Activated naive CD4-positive, alpha-beta T cell treated with anti-CD3 and anti-CD28 coated beads, Interleukin-2, amount 50 U/mL, for 72 hours (primary cell): ENCODE data around the gene ARHGEF10L. TPM values are rescaled to one million over a fixed set of nuclear protein-coding genes. Genes with fewer than 3 reads are reported as not detected.

Source experiments
- ATAC-seq, 2 donors: fragments of 150-1000 bp; cut with Tn5 transposase; 2 replicates each; pipeline ENCODE4 v1.10.0; 2021; ENCODE audit warnings: mild to moderate bottlenecking in 2 of 2, moderate library complexity in 2 of 2
- DNase-seq, 2 donors: peaks; one replicate each; pipeline ENCODE4 v3.0.0; 2021 to 2022; ENCODE audit warnings: low spot score in 2 of 2
- H3K27ac Mint-ChIP-seq, 2 donors: one replicate each; pipeline ENCODE4 v1.8.0; 2022; ENCODE audit warnings: mild to moderate bottlenecking in 2 of 2, mixed read lengths in 2 of 2
- H3K36me3 Mint-ChIP-seq, 2 donors: one replicate each; pipeline ENCODE4 v1.8.0; 2022; ENCODE audit warnings: mixed read lengths in 2 of 2
- H3K9me3 Mint-ChIP-seq, 2 donors: one replicate each; pipeline ENCODE4 v1.8.0; 2022; ENCODE audit warnings: mixed read lengths in 2 of 2
- total RNA-seq, 2 donors: library from RNA; stranded (reverse); gene quantifications; one replicate each; pipeline ENCODE4 v1.2.3, GENCODE V29; 2022

ARHGEF10L gene
- total RNA-seq, 2 donors from 2014 or later: not detected

DNA sequence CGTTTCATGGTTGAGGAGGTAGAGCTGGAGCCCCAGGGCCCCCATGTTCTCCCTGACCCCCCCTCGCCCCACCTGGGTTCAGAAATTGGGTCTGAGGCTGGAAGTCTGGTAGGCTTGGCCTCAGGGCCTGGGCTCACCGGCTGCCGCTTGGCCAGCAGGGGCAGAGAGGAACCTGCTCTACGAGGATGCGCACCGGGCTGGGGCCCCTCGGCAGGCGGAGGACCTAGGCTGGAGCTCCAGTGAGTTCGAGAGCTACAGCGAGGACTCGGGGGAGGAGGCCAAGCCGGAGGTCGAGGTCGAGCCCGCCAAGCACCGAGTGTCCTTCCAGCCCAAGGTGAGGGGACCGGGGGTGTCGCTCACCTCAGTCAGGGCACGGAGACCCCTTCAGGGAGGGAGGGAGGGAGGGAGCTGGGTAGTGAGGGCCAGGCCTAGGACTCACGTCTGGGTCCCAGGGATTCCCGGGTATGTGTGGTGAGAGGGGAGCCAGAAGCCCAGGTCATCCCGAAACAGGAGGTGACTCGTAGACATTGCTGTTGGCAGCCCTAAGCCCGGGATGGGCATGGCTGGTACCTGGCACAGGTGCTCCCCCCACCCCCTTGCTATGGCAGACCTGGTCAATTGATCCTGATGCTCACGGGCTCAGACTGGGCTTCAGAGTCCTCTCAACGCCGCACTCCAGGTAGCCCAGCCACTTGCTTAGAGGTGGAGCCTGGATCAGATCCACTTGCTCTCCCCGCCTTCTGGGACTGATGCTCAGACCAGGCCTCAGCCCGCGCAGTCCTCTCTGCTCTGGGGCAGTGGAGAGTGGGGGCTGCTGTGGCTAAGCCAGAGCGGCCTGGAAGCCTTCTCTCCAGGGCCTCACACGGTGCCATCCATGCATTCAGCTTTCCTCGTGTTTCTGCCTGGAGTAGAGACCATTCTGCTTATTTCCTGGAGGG, 68.4 kb downstream of the ARHGEF10L start:
- ATAC-seq (no peak), DNase-seq (no peak)
- Mint-ChIP-seq H3K27ac (no peak overlapping the region), H3K36me3 (no peaks in the 10 kb centered on the region), H3K9me3 (no peaks in the 10 kb centered on the region)

DNA sequence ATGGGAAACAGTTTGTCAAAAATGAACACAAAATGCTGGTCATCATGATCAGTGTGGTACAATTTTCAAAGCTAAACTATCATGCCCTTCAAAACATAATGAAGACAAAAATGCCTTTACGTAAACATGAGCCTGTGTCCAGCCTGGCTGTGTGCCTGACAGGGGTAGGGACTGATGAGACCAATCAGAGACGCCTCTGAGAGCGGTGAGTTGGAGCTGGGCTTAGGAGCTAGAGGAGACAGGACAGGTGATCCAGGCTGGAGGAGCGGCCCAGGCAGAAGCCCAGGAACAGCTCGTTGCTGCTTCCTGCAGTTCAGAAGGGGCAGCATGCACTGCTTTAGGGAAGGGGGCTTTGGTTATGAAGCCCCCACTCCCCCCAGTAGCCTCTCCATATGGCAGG, 70.0 kb downstream of the ARHGEF10L start:
- no peak for DNase-seq
- no peaks in the 10 kb centered on the region for H3K36me3 Mint-ChIP-seq
- ATAC-seq: no peak
- H3K27ac Mint-ChIP-seq: no peak overlapping the region
- H3K9me3 Mint-ChIP-seq: no peaks in the 10 kb centered on the region

DNA sequence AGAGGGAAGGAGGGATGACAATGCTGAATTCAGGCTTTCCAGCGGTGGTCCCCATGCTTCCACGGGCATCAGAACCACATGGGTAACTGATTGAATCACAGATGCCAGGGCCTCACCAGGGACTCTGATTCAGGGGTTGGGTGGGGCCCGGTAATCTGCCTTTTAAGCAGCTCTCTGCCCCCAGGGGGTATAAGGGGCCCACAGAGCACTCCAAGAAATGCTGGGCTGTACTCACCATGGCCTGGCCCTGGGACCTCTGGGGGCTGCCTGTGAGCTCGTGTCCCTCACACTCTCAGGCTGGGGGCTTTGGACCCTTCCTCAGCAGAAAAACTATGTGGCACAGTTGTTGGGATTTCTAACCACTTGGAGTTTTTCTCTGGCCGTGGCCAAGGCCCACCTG, 70.6 kb downstream of the ARHGEF10L start:
- Mint-ChIP-seq H3K36me3 (no peaks in the 10 kb centered on the region), H3K9me3 (no peaks in the 10 kb centered on the region), H3K27ac (no peak overlapping the region)
- ATAC-seq: no peak
- DNase-seq: no peak

DNA sequence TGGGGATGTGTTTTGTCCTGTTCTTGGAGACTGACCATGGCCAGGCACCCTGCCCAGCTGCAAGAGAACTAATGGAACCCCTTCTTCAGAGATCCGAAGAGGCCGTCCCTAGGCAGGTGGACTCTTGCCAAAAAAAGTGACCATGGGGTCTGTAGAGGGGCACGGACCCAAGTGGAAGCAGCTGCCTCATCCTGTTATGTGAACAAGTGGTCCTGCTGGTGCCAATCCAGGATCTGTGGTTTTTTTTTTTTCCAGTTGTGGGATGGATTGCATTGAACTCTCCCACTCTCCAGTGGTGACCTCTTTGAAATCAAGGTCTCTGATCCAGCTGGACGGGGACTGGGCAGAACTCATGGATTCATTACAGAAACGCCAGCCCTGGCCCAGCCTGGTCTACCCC, 71.2 kb downstream of the ARHGEF10L start:
- DNase-seq: no peak
- no peak for ATAC-seq
- H3K9me3 Mint-ChIP-seq: no peaks in the 10 kb centered on the region
- no peak overlapping the region for H3K27ac Mint-ChIP-seq
- H3K36me3 Mint-ChIP-seq: no peaks in the 10 kb centered on the region

DNA sequence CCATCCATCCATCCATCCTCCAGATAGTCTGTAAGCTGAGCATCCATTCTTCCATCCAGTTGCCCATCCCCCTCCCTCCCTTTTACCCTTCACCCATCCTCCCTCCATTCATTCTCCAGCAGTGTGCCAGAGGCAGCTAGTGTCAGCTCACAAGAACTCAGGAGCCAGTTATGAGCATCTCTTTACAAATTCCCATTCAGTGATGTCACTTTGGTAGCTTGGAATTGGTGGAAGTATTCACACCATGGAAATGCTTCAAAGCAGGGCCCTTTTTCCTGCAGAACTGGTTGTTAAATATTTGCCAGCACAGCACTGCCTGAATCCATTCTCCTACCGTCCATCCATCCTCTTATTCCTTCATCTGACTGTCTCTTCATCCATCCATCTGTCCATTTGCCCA, 72.5 kb downstream of the ARHGEF10L start:
- H3K9me3 Mint-ChIP-seq: no peaks in the 10 kb centered on the region
- no peaks in the 10 kb centered on the region for H3K36me3 Mint-ChIP-seq
- no peak for DNase-seq
- ATAC-seq: no peak
- H3K27ac Mint-ChIP-seq: no peak overlapping the region

DNA sequence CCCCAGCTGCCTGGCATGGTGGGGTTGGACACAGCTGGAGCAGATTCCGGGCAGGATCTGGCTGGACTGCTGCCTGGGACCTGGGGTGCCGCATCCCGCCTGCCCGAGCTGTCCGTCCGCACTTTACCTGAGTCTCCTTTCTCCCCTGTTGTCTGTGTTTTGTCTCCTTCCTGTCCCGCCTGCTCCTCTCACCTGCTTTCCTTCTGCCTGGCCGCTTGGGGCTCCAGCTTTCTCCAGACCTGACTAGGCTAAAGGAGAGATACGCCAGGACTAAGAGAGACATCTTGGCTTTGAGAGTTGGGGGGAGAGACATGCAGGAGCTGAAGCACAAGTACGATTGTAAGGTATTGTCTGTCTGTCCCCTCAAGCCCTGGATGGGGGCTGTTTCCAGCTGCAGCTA, 73.3 kb downstream of the ARHGEF10L start:
- H3K9me3 Mint-ChIP-seq: no peaks in the 10 kb centered on the region
- H3K27ac Mint-ChIP-seq: no peak overlapping the region
- no peaks in the 10 kb centered on the region for H3K36me3 Mint-ChIP-seq
- ATAC-seq (no peak), DNase-seq (no peak)

DNA sequence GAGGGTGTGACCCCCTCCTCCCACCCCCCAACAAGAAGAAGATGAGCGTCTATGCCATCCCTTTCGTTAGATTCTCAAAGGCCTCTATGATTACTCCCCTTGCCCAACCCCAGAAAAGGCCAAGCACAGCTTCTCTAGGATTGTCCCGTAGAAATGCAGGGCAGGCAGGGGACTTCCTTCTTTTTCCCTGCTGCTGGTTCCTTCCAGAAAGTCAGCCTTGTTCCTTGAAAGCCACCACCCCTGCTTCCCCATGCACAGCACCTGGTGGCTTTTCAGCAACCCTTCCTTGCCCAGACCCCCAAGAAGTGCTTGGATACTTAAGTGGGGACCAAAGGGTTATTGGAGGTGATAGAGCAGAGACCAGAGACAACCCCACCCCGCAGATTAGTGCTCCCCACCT, 75.1 kb downstream of the ARHGEF10L start:
- Mint-ChIP-seq H3K36me3 (no peaks in the 10 kb centered on the region), H3K27ac (no peak overlapping the region), H3K9me3 (no peaks in the 10 kb centered on the region)
- DNase-seq (no peak), ATAC-seq (no peak)

DNA sequence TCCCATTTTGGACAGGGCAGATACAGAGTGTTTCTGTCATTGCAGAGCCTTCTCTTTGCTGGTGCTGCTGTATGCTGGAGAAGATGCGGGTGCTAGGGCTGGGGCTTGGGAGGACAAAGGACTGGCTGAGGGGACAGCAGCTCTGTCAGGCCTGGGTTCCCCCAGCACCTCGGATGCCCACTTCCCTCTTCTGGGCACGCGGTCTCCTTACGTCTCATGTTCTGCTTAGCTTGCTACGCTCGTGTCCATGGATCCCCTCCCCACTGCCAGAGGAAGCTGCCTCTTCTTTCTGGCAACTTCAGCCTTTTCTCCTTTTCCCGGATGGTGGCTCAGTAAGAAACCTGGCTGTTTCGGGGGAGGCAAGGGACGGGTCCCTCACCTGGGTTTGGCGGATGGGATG, 75.7 kb downstream of the ARHGEF10L start:
- DNase-seq (no peak), ATAC-seq (no peak)
- H3K27ac Mint-ChIP-seq: no peak overlapping the region
- H3K36me3 Mint-ChIP-seq: no peaks in the 10 kb centered on the region
- H3K9me3 Mint-ChIP-seq: no peaks in the 10 kb centered on the region

DNA sequence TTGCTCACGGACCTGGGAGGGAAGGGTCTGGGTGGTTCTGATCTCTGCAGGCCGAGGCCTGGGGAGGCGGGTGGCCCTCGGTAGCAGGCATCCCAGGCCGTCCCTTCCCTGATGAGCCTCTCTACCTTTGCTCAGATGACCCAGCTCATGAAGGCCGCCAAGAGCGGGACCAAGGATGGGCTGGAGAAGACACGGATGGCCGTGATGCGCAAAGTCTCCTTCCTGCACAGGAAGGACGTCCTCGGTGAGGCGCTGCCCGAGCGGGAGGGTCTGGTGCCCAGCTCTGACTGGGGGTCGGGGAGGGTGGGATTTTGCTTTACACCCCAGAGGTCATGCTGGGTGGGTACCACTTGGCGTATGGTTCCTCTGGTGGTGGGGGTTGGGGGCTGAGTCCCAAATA, 76.5 kb downstream of the ARHGEF10L start:
- no peaks in the 10 kb centered on the region for H3K36me3 Mint-ChIP-seq
- no peaks in the 10 kb centered on the region for H3K9me3 Mint-ChIP-seq
- DNase-seq (no peak), ATAC-seq (no peak)
- H3K27ac Mint-ChIP-seq: no peak overlapping the region

DNA sequence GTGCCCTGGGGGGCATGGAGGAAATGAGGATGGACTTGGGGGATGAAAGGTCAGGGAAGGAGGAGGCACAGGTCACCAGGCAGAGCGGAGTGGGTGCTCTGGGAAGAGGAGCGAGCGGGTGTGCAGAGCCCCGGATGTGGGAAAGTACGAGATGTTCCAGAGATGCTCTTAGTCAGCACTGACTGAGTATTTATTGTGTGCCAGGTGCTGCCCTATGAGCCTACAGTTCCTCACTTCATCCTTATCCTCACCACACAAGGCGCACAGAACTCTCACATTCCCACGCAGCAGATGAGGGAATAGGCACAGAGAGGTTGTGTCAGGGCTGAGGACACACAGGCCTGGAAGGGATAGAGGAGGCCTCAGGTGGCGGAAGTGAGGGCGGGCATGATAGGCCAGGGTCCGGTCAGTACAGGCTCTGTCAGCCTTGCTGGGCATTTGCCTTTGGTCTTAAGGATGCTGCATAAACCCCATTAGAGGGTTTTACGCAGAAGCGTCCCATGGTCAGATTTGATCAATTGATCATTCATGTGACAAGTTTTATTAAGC, 77.3 kb downstream of the ARHGEF10L start:
- Mint-ChIP-seq H3K9me3 (no peaks in the 10 kb centered on the region), H3K36me3 (no peaks in the 10 kb centered on the region), H3K27ac (no peak overlapping the region)
- ATAC-seq (no peak), DNase-seq (no peak)

DNA sequence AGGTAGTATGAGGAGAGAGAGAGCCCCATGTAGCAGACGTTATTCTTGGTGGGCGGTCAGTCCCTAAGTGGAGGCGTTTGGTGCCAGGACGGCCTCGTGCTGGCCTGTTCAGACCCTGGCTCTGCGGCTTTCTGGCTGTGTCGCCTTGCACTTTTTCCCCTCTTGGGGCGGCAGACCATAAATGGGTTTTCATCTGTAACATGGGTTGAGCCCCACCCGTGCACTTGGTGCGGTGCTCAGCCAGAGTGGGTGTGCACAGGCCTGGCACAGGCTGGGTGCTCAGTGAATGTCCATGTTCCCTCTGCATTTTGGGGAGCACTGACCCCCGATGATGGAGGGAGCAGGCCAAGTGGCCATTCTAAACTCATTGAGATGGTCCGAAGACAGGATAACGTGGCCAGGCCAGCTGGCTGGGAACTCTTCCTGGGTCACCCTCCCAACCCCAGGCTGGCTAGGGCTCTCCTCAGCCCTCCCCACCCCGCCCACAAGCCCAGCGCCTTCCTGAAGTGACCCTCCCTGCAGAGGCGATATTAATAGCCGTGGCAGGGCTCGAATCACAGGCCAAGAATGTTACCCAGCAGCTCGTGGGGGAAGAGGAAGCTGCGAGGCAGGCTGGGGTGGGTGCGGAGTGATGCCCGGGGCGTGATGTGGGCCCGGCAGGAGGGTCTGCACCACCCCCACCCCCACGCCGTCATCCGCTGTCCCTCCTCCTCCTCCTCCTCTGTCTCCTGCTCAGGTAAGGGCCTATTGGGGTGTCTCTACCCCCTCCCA, 78.5 kb downstream of the ARHGEF10L start:
- no peak for DNase-seq
- no peak for ATAC-seq
- no peaks in the 10 kb centered on the region for H3K36me3 Mint-ChIP-seq
- H3K27ac Mint-ChIP-seq: no peak overlapping the region
- no peaks in the 10 kb centered on the region for H3K9me3 Mint-ChIP-seq

DNA sequence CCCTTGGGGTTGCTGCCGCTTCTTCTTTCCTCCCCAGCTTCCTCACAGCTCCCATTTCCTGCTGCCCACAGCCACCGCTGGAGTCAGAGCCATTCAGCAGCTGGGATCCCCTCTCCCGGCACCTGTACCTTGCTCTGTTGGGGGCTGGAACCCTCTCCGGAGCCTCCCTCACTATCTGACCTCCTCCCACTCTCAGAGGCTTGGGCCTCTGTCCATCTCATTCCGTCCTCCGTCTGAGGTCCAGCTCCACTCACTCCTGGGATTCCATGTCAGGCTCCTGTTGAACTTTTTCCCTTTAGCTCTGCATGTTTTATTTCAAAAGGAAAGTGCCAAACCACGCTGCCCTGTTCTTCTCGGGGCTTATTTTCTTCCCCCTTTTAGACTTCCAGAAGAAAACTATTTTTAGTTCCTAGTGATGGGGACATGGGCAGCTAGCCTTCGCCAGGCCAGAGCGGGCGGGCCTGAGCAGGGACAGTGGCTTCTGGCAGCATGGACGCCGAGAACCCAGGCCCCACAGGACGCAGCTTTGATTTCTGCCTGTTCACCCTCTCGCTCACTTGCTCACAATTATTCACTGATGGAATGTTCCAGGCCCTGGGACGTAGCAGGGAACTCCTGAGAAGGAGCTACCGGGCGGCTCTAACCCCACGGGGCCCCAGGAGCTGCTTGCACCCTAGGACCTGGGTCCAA, 79.2 kb downstream of the ARHGEF10L start:
- Mint-ChIP-seq H3K36me3 (no peaks in the 10 kb centered on the region), H3K27ac (peak overlapping the region in 1 of 2 donors; percentile 29), H3K9me3 (no peaks in the 10 kb centered on the region)
- no peak for DNase-seq
- no peak for ATAC-seq

DNA sequence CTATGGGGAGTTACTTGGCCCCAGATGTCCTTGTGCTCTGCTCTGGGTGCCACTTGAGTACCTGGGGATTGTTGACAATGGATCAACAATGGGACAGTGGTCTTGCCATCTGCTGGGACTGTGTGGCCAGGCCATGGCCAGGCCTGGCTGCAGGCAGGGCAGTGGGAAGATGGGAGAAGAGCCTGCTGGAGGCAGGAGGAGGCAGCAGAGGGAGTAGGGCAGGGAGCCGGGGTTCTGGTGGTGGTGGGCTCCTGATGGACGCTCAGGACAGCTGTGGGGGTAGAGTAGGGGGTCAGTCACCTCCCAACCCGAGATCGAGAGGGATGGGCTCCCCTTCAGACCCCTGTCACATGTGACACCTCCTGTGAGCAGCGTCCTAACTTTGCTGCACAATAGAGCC, 81.0 kb downstream of the ARHGEF10L start:
- Mint-ChIP-seq H3K27ac (no peak overlapping the region), H3K9me3 (no peaks in the 10 kb centered on the region), H3K36me3 (no peaks in the 10 kb centered on the region)
- DNase-seq: no peak
- no peak for ATAC-seq

DNA sequence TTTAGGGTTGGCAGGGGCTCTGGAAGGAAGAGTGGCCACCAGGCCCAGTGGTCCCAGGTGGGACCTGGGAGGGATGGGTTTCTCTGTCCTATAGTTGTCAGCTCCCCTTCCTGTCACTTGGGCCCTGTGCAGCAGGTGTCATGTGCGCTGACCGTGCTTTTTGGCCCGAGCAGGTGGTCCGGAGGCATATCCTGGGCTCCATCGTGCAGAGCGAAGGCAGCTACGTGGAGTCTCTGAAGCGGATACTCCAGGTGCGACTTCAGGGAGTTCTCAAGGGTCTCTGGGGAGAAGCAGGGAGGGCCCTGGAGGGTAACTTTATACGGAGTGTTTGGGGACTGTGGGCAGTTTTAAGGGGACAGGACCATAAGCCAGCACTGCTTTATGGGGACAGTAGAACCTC, 82.2 kb downstream of the ARHGEF10L start:
- Mint-ChIP-seq H3K27ac (no peak overlapping the region), H3K9me3 (no peaks in the 10 kb centered on the region), H3K36me3 (no peaks in the 10 kb centered on the region)
- ATAC-seq (no peak), DNase-seq (no peak)

DNA sequence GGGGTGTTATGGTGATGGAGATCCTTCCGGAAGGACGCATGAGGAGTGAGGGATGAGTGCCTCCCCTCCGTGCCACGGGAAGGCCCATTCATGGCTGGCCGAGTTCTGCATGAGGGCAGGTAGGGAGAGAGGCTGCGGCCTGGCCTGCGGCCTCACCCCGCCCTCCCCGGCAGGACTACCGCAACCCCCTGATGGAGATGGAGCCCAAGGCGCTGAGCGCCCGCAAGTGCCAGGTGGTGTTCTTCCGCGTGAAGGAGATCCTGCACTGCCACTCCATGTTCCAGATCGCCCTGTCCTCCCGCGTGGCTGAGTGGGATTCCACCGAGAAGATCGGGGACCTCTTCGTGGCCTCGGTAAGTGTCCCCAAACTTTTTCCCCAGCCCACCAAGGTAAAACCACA, 83.3 kb downstream of the ARHGEF10L start:
- Mint-ChIP-seq H3K27ac (no peak overlapping the region), H3K36me3 (no peaks in the 10 kb centered on the region), H3K9me3 (no peaks in the 10 kb centered on the region)
- DNase-seq (no peak), ATAC-seq (no peak)

DNA sequence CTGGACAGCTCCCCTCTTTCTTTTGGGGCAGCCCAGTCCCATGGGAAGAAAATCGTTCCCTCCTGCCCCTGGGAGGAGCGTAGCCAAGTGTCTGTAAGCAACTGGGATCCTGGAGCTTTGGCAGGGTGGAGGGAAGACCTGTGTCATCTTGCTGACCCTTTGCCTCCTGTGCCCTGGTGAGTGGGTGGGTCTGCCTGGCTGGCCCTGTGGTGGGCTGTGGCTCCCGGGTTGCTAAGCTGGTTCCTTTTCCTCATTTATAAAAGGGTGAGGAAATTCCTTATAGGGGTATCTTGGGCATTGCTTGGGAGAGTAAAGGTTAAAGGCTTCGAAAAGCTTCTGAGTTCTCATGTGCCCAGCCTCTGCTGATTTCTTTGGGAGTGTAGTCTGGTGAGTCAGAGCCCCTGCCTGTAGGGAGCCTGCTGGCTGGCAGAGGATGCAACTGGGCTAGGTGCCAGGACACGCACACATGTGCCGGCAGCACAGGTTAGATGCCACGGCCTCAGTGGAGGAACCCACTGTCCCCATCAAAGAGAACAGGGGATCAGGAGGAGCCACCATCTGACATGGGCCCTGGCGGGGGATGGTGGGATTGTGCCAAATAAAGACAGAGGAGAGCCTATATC, 85.2 kb downstream of the ARHGEF10L start:
- Mint-ChIP-seq H3K36me3 (no peaks in the 10 kb centered on the region), H3K27ac (no peak overlapping the region), H3K9me3 (no peaks in the 10 kb centered on the region)
- ATAC-seq (no peak), DNase-seq (no peak)
